Body of pancreas (tissue), 4 donors: ENCODE measurements around the gene KLF15. TPM values are rescaled to one million over a fixed set of nuclear protein-coding genes. Genes with fewer than 3 reads are reported as not detected.

Experiments used
- ATAC-seq: fragments of 150-250 bp; one replicate; pipeline ENCODE4 v1.9.1; 2016
- DNase-seq, 4 donors: peaks; one replicate each; pipeline ENCODE4 v3.0.0-alpha.2; 2019
- H3K27ac ChIP-seq, 4 donors: fragments of 200-600 bp; sonication (generic); 1 replicate in 3 of 4; 2 replicates in 1 of 4; pipeline versions ENCODE4 v1.5.1 to v1.6.1; 2016 to 2019; ENCODE audit warnings: mild to moderate bottlenecking in 1 of 4, mixed read lengths in 1 of 4, moderate library complexity in 1 of 4
- H3K27me3 ChIP-seq, 2 donors: fragments of 200-600 bp; sonication (generic); one replicate each; pipeline ENCODE4 v1.6.0; 2016; ENCODE audit warnings: mild to moderate bottlenecking in 1 of 2
- H3K36me3 ChIP-seq, 2 donors: fragments of 200-600 bp; sonication (generic); replicated peaks in 1 of 2; 2 replicates each; pipeline ENCODE4 v1.5.1; 2016; ENCODE audit warnings: low read depth in 2 of 2; ENCODE audit not compliant: insufficient read depth in 1 of 2
- H3K4me1 ChIP-seq: fragments of 200-600 bp; sonication (generic); one replicate; pipeline ENCODE4 v1.6.0; 2016
- H3K4me3 ChIP-seq, 2 donors: fragments of 200-600 bp; sonication (generic); 1 replicate in 1 of 2; 2 replicates in 1 of 2; pipeline ENCODE4 v1.5.1; 2016 to 2019
- H3K9me3 ChIP-seq, 3 donors: fragments of 200-600 bp; sonication (generic); 1 replicate in 2 of 3; 2 replicates in 1 of 3; pipeline ENCODE4 v1.5.1; 2016
- POLR2A ChIP-seq, 3 donors: fragments of 450-650 bp; IDR thresholded peaks; one replicate each; pipeline ENCODE4 v1.6.1; 2016; ENCODE audit warnings: antibody characterized with exemption in 3 of 3, mild to moderate bottlenecking in 2 of 3
- WGBS, 2 donors: methylation state at CpG; one replicate each; pipeline ENCODE4 v1.1.5; 2017; 5-methylcytosine and 5-hydroxymethylcytosine counted together
- intact Hi-C: fragments of 100-400 bp; cut with DNase I; formaldehyde crosslinking; loops from one replicate; pipeline ENCODE4 v1.15.1; 2023
- total RNA-seq, 2 donors: library from RNA; depleted of rRNA; stranded (reverse); fragments of >200 nt; gene quantifications; one replicate each; pipeline ENCODE4 v1.1.0, GENCODE V29; 2016
- TF ChIP-seq, protein P1 (sequence below), 7 experiments: fragments of 450-650 bp in 4 of 7; fragments of 200-600 bp in 3 of 7; sonication (generic) in 3 of 7; IDR thresholded peaks; one replicate each; pipeline ENCODE4 v1.5.1; 2016 to 2019; ENCODE audit warnings: antibody characterized with exemption in 7 of 7

The KLF15 gene
- total RNA-seq, 2 donors from 2014 or later = 37.4 to 40.2 TPM

DNA sequence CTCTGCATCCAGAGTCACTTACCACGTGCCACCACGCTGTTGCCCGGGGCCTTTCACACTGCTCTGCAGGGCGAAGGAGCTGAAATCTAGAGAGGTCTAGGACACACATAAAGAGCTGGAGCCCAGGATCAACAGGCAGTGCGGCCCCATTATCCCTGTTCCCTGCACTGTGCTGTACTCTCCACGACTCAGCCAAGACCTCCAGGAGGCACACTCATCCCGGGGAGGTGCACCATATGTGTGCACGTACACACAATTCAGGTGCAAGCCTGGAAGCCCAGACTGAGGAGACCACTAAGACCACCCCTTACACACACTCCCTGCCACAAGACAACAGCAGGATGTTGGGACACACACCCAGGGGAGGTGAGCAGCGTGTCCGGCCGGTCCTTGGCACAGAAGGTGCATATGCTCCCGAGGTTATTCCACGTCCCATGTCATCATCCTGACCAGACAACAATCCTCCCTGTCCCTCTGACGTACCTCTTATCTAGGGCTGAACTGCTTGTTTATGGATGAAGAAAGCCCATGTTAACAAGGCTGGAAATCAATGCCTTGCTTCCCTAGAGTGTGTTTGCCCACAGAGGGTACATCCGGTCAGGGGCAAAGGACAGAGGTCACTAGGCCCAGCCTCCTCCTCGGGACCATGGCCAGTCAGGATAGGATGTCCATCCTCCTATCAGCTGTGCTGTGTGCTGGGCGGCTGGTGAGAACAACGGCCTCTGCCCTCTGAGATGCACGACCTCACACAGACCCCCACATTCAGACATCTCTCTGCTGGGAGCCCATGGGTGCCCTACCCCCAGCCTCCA, 16.1 kb downstream of the KLF15 start:
- TF ChIP-seq POLR2A (IDR thresholded peaks at IDR 0.05) = no peak
- Histone ChIP-seq H3K27ac (no peak overlapping the region), H3K27me3 (no peaks in the 10 kb centered on the region), H3K9me3 (no peaks in the 10 kb centered on the region), H3K4me1 (peaks cover 25% of the 10 kb centered on the region), H3K4me3 (no peak overlapping the region), H3K36me3 (no peaks in the 10 kb centered on the region)
- DNase-seq (peak in 1 of 4 donors; percentile 1), ATAC-seq (no peak)
- intact Hi-C loops = no loop called here
- WGBS, 2 donors = 78 to 88% methylated on average over 15 to 19 of the region's 19 CpGs

DNA sequence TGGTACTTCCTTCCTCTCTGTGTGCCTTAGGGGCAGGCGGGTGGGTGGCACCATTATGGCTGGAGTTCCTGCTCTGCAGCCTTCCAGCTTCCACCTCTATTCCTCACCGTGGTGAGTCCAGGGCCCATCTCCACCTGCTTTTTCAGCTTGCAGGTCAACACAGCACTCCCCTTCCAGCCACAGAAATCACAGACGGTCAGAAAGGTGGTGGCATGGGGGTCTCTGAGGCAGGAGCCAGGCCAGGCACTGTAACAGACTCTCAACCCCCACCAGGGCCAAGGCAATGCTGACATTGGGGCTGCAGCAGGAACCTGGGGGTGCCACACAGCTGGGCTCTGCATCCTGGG, 16.6 kb downstream of the KLF15 start:
- Histone ChIP-seq H3K4me3 (no peak overlapping the region), H3K27me3 (no peaks in the 10 kb centered on the region), H3K27ac (no peak overlapping the region), H3K9me3 (no peaks in the 10 kb centered on the region), H3K4me1 (peaks cover 21% of the 10 kb centered on the region), H3K36me3 (no peaks in the 10 kb centered on the region)
- no peak for ATAC-seq
- peak in 1 of 4 donors; percentile 0 for DNase-seq
- WGBS, 2 donors = 84 to 90% methylated on average over 2 to 3 of the region's 3 CpGs
- intact Hi-C loops = no loop called here
- TF ChIP-seq POLR2A (IDR thresholded peaks at IDR 0.05) = no peak
- TF ChIP-seq, protein P1, sequence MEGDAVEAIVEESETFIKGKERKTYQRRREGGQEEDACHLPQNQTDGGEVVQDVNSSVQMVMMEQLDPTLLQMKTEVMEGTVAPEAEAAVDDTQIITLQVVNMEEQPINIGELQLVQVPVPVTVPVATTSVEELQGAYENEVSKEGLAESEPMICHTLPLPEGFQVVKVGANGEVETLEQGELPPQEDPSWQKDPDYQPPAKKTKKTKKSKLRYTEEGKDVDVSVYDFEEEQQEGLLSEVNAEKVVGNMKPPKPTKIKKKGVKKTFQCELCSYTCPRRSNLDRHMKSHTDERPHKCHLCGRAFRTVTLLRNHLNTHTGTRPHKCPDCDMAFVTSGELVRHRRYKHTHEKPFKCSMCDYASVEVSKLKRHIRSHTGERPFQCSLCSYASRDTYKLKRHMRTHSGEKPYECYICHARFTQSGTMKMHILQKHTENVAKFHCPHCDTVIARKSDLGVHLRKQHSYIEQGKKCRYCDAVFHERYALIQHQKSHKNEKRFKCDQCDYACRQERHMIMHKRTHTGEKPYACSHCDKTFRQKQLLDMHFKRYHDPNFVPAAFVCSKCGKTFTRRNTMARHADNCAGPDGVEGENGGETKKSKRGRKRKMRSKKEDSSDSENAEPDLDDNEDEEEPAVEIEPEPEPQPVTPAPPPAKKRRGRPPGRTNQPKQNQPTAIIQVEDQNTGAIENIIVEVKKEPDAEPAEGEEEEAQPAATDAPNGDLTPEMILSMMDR (IDR thresholded peaks at IDR 0.05) = no peak

DNA sequence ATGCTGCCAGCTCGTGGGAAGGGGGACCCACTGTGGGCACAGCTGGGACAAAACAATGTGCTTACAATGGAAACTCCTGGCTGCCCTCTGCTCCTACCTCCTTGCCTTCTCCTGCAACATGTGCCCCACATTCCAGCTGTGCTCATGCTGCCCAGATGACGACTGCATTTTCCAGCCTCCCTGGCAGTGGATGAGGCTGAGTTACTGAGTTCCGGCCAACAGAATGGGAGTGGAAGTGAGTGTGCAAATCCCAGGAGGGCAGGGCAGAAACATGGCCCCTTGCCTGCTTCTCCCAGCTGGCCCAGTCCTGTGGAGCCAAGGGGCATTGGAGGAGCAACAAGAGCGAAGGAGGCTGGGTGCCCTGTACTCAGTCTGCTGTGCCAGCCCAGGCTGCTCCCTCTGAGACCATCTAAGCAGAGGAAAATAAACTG, 17.1 kb downstream of the KLF15 start:
- Histone ChIP-seq H3K27me3 (no peaks in the 10 kb centered on the region), H3K4me1 (peaks cover 21% of the 10 kb centered on the region), H3K4me3 (no peak overlapping the region), H3K27ac (peak overlapping the region in 1 of 4 donors; percentile 24), H3K36me3 (no peaks in the 10 kb centered on the region), H3K9me3 (no peaks in the 10 kb centered on the region)
- 45 to 53% methylated on average over 4 of the region's 4 CpGs for WGBS, 2 donors
- ATAC-seq (peak; percentile 39), DNase-seq (peak in 3 of 4 donors; percentile 36 to 67 (median 43))
- intact Hi-C loops = no loop called here
- TF ChIP-seq, protein P1 (IDR thresholded peaks at IDR 0.05) = no peak
- no peak for TF ChIP-seq POLR2A (IDR thresholded peaks at IDR 0.05)

DNA sequence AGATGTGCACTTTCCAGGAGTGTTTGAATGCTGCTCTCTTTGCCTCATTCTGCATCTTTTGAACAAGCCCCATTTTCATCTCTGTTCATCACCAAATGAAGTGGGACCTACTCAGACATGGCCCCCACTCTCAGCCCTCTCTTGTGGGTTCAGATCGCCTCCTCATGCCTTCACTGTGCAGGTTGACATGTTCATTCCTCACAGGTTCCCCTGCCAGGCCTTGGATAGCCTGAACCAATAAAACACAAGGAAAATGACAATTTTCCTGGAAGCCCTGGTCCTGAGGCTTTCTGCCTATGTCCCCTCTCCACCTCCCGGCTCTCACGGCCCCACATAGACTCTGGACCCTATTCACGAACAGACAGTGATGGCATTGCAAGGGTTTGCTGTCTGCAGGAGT, 17.7 kb downstream of the KLF15 start:
- WGBS, 2 donors = 76 to 91% methylated on average over 4 of the region's 4 CpGs
- H3K9me3 ChIP-seq = no peaks in the 10 kb centered on the region
- no peak for ATAC-seq
- peak overlapping the region in 1 of 4 donors; percentile 24 for H3K27ac ChIP-seq
- intact Hi-C loops = no loop called here
- H3K4me3 ChIP-seq = no peak overlapping the region
- H3K36me3 ChIP-seq = no peaks in the 10 kb centered on the region
- no peaks in the 10 kb centered on the region for H3K27me3 ChIP-seq
- no peak for DNase-seq
- TF ChIP-seq POLR2A (IDR thresholded peaks at IDR 0.05) = no peak
- TF ChIP-seq, protein P1 (IDR thresholded peaks at IDR 0.05) = no peak
- H3K4me1 ChIP-seq = peaks cover 20% of the 10 kb centered on the region

DNA sequence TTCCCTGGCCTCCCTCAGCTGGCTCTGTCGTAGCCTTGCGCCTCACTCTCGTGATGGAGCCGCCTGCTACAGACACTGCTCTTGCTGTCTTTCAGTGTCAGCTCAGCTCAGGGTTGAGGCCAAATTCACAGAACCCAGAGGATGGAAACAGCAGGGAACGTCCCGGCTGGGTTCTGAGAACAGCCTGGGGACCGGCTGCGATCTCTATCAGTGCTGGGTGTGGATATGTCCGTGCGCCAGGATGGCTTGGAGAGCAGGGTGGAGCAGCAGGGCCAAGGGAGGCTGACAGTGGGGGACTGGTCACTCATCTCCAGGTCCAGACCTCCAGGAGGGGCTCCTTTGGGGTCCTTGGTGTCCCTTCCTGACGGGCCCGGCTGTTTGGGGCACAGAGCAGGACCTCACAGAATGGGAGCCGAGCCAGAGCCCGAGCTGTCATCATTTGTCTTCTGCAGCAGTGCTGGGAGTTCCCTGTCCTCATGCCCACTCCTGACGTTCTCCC, 18.4 kb downstream of the KLF15 start:
- no peaks in the 10 kb centered on the region for H3K9me3 ChIP-seq
- intact Hi-C loops = no loop called here
- no peaks in the 10 kb centered on the region for H3K27me3 ChIP-seq
- TF ChIP-seq, protein P1 (IDR thresholded peaks at IDR 0.05) = no peak
- H3K27ac ChIP-seq = no peak overlapping the region
- 36 to 43% methylated on average over 14 to 15 of the region's 15 CpGs for WGBS, 2 donors
- DNase-seq (no peak), ATAC-seq (no peak)
- H3K4me3 ChIP-seq = no peak overlapping the region
- no peaks in the 10 kb centered on the region for H3K36me3 ChIP-seq
- H3K4me1 ChIP-seq = peaks cover 14% of the 10 kb centered on the region
